HG03103 (cell line): ENCODE results near the gene SLC26A11.
"Not testable (repeated sequence)": the region's sequence is repeated elsewhere in the genome, so short reads cannot be mapped to it uniquely, and the experiment has no call there.

Experiments used
- ATAC-seq: cut with Tn5 transposase; IDR thresholded peaks from one replicate; pipeline ENCODE4 v1.9.1; 2021; ENCODE audit warnings: low read depth; ENCODE audit not compliant: unreplicated experiment

The SLC26A11 gene

GRCh38 chr17:80259457-80260068 lies 39.3 kb downstream of the SLC26A11 start:
- ATAC-seq, result no peak

DNA sequence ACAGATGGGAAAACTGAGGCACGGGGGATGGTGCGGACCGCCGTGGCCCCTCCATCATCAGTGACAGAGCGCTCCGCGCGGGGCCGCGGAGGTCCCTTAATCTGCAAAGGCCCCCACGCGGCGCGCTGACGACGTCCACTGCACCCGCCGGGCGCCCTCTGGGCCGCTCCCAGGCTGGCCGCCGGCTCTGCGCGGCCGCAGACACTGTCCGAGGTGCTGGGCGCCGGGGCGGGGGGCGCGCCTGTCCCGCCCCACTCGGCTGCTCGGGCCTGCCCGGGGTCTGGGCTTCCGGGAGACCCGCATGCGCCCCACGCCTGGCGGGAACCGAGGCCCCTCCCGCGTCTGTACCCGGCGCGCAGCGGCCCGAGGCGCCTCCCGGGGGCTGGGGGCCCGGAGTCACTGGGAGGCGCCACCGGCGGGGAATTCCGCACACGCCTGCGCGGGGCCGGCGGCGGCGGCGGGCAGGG lies 39.9 kb downstream of the SLC26A11 start:
- no peak for ATAC-seq

DNA sequence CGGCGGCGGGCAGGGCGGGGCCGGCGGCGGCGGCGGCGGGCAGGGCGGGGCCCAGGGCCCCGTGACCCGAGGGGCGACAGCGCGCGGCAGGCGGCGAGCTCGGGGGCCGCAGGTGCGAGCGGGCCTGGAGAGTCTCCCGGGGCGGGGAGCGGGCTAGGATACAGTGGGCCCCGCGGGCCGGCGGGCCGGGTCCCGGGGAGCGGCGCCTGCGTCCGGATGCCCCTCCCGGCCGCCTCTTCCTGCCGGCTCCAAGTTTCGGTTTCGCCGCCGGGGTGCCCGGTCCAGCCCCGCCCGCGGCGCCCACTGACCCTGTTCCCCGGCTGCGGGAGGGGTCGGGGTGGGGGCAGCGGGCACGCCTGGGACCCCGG lies 40.5 kb downstream of the SLC26A11 start, which contains the start of gene RNF213:
RNF213 (plus strand) TSS at position 62 of the 368 bp plus-strand sequence. CDS start 2,830 bp downstream, outside the sequence.
- ATAC-seq, result no peak

DNA sequence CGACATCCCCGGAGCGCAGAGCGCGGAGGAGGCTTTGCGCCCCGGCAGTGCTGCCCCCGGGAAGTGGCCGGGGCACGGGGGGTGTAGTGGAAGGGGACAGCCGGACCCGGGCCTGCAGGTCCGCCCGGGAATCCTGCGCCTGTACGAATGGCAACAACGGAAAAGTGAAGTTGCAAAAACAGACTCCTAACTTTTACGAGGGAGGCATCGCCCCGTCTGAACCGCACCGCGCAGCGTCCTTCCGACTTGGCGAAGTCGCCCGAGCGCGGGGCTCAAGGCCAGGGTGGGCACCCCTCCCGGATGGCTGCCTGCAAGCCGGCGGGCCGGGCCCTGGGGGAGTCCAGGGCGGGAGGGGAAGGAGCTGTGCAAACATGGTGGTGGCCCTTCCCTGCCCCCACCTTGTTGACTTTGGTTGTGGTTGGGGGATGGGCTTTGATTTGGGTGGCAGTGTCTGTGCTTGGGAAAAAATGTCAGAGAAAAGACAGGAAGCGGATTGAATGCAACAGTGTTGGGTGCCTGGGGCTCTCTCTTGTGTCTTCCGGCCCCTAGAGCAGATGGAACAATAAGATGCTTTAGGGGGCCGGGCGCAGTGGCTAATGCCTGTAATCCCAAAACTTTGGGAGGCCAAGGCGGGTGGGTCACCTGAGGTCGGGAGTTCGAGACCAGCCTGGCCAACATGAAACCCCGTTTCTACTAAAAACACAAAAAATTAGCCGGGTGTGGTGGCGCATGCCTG lies 41.1 kb downstream of the SLC26A11 start:
- no peak for ATAC-seq

- ATAC-seq, result no peak
These were observed 41.7 kb downstream of the SLC26A11 start for GRCh38 chr17:80261895-80262279.

DNA sequence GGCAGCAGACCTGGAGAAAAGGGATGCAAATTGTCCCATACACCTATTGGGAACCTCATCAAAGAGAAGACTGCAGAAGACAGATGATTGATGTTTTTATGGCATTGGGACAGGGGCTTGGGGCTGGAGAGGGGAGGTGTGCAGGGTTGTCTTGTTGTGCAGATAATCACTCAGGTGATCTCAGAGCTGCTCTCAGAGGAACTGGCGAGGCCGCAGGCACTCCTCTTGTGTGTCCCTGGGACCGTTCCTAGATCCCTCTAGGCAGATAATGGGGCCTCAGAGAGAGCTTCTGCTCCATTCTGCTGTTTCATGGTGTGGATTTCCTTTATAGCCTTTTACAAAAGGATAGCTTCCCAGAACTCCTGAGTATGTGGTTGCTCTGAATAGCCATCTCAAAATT lies 42.1 kb downstream of the SLC26A11 start:
- ATAC-seq, result no peak

DNA sequence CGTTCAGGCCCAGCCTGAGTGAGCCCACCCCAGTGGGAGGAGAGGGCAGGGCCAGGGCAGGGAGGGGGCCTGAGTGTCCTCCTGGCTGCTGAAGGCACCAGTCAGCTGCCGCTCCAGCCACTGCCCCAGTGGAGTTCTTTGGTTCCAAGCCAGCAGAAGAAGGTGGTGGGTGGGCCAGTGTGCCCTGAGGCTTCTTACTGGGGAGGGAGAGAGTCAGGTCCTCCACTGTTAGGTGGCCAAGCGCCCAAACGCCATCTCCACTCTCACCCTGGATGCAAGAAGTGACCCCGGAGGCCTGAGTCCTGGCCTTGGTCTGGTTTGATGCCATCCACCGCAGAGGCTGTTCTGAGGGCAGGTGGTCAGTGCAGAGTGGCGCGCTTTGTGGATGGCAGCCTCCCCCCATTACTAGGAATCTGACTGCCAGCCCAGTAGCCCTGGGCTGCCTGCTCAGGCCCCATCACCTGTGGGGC lies 42.6 kb downstream of the SLC26A11 start:
- ATAC-seq, result no peak

- peak; percentile 37 for ATAC-seq
These were observed 43.3 kb downstream of the SLC26A11 start for GRCh38 chr17:80263253-80264204.

DNA sequence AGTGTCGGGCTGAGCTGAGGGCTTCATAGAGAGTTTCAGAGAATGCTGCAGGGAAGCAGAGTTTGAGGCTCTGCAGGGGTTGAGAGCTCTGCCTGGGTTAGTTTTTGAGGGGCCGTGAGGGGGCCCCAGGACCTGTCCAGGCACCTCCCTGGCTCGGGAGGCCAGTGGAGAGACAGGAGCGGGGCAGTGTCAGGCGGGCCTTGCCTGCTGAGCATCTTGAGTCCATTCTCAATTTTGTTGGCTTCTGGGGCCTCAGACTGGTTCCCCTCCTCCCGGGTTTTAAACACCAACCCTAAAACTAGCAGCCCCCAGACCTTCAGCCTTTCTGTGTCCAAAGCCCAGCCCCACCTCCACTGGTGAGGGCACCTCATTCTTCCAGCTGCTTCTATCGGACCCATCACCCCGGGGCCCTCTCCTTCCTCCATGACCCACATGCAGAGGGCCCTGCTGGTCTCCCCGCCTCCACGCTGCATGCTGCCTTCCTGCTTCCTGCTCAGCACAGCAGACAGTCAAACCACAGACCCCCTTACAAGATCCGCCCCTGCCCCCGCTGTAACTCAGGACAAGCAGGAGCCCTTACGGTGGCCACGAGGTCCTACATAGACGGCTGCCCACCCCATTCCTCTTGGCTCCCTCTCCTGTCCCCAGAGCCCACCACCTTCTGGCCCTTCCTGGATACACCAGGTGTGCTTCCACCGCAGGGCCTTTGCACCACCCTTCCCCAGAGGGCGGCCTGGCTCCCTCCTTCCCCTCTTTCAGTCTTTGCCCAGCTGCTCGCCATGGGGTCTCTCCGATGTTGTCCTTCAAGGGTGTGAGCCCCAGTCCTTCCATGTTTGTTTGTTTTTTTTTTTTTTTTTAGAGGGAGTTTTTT lies 44.2 kb downstream of the SLC26A11 start:
- no peak for ATAC-seq

GRCh38 chr17:80265205-80266068 lies 45.2 kb downstream of the SLC26A11 start:
- ATAC-seq, result no peak

- no peak for ATAC-seq
These were observed 47.2 kb downstream of the SLC26A11 start for GRCh38 chr17:80267391-80267790.

DNA sequence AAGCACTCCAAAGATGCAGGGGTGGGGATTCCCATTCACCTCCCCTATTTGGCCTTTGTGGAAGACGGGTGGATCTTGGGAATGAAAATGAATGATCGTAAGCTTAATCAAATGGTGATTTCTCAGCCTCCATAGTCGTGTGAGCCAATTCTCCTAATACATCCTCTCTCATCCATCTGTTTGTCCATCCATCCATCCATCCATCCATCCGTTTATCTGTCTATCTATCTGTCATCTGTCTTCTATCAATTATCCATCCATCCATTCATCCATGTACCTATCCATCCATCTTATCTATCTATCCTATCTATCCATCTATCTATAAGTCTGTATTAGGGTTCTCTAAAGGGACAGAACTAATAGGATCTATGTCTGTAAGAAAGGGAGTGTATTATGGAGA lies 48.2 kb downstream of the SLC26A11 start:
- no peak for ATAC-seq

GRCh38 chr17:80269405-80269807 lies 49.2 kb downstream of the SLC26A11 start:
- ATAC-seq, result no peak

DNA sequence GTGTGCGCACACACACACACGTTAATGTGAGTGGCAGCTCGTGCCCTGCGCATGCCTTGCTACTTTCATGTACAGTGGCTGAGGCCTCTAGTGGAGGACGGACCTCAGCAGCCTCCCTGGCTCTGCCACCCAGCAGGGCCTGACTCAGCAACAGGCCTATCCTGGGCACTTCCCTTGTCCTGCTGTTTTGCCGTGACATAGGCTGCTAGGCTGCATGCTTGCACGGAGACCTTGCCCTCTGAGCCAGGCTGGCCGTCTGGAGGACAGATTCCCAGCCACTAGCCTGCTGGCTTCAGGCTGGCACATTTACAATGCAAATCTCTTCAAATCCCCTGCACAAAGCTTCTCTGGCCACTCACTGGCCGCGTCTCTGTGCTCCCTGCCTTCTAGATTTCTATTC lies 49.9 kb downstream of the SLC26A11 start:
- no peak for ATAC-seq

GRCh38 chr17:80270836-80271235 lies 50.6 kb downstream of the SLC26A11 start:
- ATAC-seq, result no peak

DNA sequence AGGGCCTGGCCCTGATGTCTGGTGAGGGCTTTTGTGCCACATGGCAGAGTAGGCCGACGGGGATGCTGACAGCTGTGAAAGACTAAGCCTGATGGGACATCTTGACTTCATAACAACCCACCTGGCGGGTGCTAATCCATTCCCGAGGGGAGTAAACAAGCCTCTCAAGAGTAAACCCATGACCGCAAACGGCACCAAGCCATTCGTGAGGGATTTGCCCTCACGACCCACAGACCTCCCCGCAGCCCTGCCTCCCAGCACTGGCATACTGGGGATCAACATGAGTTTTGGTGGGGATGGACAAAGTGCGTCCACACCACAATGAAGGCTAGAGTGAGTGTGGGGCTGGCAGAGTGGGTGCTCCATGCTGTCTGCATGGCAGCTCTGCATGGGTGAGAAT lies 52.1 kb downstream of the SLC26A11 start:
- no peak for ATAC-seq

- no peak for ATAC-seq
These were observed 54.1 kb downstream of the SLC26A11 start for GRCh38 chr17:80274331-80274730.

- no peak for ATAC-seq
These were observed 54.7 kb downstream of the SLC26A11 start for GRCh38 chr17:80274871-80275449.

DNA sequence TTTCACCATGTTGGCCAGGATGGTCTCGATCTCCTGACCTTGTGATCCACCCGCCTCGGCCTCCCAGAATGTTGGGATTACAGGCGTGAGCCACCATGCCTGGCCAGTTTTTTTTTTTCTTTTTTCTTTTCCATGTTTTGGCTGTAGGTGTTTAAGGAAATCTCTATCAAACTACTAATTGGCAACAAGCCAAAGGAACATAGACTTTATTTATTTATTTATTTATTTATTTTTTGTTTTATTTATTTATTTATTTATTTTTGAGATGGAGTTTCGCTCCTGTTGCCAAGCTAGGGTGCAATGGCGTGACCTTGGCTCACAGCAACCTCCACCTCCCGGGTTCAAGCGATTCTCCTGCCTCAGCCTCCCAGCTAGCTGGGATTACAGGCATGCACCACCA lies 55.6 kb downstream of the SLC26A11 start:
- ATAC-seq, result not testable (repeated sequence)
